ENCODE data around the gene ZNF330.

Gene ZNF330

DNA sequence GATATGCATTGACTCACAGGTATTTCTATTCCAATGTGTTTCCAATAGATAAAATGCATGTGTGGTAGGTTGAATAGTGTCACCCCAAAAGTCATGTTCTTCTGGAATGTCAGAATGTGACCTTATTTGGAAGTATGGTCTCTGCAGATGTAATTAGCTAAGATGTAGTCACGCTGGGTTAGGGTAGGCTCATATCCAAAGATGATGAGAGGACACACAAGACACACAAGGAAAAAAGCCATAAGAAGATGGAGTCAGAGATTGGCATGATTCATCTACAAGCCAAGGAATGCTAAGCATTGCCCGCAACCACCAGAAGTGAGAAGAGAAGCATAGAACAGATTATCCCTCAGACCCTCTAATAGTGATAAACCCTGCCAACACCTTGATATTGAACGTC, 17.5 kb downstream of the ZNF330 start:
- DNase-seq, result no peak

DNA sequence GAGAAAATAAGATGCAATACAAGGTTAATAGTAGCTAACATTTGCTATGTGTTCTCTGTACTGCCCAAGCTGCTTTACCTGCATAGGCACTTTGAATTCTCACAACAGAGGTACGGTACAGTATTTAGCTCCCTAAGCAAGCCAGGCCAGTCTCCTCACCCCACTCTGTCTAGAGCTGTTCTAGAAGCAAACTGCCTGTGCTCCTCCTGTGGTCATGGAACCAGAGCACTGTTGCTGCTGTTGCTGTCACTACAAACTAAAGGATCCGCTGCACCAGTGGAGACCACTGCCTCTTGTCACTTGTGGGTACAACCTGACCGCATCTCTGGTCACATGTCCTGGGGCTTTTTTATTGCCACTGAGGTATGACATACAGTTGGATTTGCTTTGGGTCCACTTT, 19.6 kb downstream of the ZNF330 start:
- DNase-seq, result no peak

GRCh38 chr4:141240671-141241070, 20.0 kb downstream of the ZNF330 start:
- DNase-seq, result peak; percentile 29

- no peak for DNase-seq
Measured at GRCh38 chr4:141241986-141242385, 21.3 kb downstream of the ZNF330 start.

- no peak for DNase-seq
Measured at GRCh38 chr4:141244419-141244818, 23.7 kb downstream of the ZNF330 start.

- DNase-seq, result no peak
Measured at GRCh38 chr4:141246243-141246642, 25.5 kb downstream of the ZNF330 start.

DNA sequence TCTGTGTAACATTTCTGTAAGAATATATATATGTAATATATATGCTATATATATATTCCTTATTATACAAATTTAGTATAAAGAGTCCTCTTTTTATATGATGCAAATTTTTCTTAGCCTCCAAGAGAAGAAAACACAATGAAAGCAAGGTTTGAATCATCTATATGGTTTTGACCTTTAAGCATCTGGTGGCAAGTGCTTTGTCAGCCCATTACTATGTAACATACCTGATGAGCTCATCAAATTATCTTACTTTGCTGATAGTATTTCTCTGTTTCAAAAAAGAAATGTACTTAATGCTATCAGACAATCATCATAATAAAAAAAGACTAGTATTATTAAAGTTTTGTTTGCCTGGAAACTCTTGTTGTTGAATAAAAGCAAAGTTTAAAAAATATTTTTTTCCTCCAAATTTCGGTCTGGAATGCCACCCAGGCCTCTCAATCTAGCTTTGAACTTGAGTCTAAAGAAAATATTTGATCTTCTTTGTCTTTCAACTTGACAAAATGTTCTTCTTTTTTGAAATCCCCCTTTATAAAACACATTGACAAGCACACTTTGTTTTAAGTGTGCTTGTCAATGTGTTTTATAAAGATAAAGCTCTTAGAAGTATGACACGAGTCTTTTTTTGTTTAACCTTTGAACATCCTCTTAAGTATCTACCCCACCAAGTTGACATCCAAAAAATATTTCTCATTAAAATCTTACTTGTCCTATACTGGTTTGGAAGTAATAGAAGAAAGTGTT, 26.2 kb downstream of the ZNF330 start:
- peak; percentile 63 for DNase-seq

DNA sequence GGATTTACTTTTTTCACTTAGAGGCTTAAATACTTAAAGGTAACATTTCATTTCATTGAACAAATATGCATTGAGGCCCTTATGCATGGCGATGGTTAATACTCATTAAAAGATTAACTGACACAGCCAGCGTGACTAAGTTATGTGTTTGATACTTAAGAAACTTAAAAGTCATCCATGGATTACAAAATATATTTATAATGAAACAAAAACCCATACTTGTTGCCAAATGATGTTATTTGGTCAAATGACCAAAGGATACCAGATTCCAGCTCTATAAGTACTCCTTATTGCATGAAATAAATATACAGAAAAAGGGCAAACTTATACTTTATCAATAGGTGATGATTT, 26.7 kb downstream of the ZNF330 start:
- DNase-seq, result no peak

DNA sequence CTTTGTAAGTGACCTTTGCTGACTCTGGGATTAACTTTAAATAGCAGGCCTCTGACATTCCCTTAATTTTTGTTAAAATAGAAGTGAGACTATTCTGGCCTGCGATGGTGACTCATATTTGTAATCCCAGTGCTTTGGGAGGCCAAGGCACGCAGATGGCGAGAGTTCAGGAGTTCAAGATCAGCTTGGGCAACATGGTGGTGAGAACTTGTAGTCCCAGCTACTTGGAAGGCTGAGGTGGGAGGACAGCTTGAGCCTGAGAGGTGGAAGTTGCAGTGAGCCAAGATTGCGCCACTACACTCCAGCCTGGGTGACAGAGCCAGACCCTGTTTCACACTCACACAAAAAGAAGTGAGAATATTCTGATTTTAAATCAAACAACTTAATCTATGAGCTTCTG, 27.3 kb downstream of the ZNF330 start:
- DNase-seq, result peak; percentile 22

DNA sequence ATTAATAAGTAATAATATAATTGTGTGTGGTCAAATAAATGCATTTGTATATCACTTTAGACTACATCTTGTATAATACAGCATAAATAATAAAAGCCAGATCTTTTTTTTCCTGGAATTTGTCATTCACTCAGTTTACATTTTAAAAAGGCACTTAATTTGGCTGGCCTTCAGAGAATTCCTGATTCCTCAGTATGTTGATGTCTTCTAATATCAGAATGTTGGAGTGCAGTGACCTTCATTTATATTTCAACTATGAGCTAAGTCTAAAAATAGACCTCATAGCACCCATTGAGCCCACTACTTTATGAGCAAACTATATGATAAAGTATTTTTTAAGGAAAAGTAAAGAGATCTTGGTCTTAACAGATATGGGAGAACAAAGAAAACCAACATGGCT, 27.8 kb downstream of the ZNF330 start:
- no peak for DNase-seq

DNA sequence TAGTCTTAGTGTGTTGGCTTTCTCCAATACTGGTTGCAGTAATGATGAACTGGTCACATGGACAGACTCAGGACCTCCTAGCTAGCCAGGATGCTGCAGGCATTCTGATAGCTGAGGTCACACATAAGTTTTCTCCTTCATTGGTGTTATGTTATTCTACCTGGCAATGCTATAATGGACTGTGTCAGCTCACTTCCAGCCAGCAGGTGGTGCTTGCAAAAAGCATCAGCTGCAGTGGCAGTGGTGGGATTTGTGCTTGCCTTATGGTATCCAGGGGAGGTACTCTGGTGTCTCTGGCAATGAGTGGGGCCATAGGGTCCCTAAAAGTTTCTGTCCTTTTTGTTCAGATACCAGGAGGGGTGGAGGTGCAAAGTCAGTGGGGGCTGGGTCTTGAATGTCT, 33.6 kb downstream of the ZNF330 start:
- no peak for DNase-seq

DNA sequence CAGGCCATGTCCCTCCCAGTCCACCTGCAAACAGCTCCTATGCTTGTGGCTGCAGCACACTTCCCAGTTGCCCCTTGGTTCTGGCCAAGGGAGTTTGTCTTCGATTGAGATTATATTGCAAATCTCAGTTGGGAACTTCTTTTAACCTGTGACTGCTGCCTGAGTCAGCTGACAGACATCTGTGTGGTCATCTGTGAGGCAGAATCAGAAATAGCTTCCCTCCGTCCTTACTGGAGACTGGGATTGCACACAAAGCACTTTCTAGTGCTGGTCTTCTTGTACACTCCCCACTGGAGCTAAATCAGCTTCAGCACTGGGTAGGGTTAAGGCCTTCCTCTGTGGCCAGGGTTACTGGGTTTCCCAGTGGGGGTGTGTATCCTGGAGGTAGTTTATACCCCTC, 34.3 kb downstream of the ZNF330 start:
- no peak for DNase-seq

DNA sequence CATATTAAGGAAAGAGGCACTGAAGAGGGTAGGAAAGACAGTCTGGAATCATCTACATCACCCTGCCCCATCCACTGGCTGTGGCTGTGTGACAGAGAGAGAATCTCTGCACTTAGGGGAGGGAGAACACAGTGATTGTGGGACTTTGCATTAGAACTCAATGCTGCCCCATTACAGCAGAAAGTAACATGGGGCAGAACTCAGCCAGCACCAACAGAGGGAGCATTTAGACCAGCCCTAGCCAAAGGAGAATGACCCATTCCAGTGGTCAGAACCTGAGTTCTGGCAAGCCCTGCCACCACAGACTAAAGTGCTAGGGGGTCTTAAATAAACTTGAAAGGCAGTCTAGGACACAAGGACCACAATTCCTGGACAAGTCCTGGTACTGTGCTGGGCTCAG, 37.9 kb downstream of the ZNF330 start:
- no peak for DNase-seq

GRCh38 chr4:141275834-141276233, 55.1 kb downstream of the ZNF330 start:
- DNase-seq, result peak; percentile 79

DNA sequence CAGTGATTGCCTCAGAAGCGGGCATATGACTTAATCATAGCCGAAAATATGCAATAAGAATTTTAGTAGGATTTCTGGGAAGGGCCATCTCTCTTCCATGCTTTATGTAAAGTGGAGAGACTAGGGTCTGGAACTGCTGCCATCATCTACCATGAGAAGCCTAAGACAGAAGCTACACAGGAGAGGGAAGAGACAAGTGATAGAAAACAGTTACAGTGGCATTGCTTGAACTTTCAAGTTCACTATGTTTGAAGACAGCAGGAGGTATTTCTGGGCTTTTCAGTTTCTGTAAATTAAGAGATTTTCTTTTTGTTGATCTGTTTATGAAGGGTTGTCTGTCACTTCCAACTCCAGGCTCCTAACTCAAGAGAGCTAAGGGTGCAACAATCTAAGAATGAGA, 62.5 kb downstream of the ZNF330 start:
- no peak for DNase-seq

DNA sequence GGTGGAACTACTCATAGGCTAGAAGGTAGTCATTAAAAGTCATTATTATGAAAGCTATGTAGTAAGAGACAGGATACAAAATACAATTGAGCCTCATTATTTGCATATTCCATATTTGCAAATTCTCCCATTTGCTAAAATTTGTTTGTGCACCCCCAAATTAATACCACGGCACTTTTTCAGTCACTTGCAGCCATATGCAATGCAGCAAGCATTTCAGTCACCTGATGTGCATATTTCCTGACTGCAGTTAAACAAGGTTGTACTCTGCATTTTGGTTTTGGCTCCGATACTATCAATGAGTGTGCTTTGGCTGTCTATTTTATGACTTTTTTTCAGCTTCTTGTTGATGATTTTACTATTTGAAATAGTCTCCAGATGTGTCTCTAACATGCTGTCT, 62.9 kb downstream of the ZNF330 start:
- no peak for DNase-seq

Data from OCI-M1 (cell line).